Posterior cingulate gyrus (tissue), 11 donors: ENCODE data around the gene IBA57.
"Not testable (repeated sequence)": the region's sequence is repeated elsewhere in the genome, so short reads cannot be mapped to it uniquely, and the experiment has no call there.

Experiments used
- DNase-seq, 10 donors: peaks; one replicate each; pipeline versions ENCODE4 v3.0.0 to v3.0.0-alpha.2; 2020 to 2021; ENCODE audit warnings: mixed read lengths in 3 of 10
- intact Hi-C: fragments of 100-400 bp; cut with DNase I; formaldehyde crosslinking; loops from one replicate; pipeline ENCODE4 v1.15.1; 2023

Gene IBA57

DNA sequence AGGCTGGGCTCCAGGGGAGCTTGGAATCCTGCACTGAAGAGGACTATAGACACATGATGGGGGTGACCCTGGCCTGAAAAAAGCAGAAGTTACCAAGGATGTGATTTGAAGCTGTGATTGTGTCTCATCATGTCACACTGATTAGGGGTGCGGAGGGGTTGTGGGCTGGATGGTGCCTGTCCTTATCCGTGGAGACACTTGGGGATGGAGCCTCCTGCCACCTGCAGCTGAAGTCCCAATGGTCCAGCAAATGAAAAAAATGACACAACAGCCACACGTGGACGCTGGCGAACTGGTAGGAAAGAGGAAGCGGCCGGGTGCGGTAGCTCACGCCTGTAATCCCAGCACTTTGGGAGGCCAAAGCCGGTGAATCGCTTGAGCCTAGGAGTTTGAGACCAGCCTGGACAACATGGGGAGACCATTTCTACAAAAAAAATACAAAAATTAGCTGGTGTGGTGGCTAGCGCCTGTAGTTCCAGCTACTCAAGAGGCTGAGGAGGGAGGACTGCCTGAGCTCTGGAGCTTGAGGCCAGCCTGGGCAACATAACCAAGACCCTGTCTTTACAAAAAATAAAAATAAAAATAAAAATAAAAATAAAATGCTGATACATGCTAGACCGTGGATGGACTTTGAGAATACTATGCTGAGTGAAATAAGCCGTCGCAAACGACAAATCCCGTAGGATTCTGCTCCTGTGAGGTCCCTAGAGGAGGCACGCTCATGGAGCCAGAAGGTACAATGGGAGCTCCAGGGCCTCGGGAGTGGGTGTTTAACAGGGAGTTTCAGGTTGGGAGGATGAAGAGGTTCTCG lies 838 bp upstream of the IBA57 start:
- peak in 4 of 10 donors; percentile 27 to 71 (median 54) for DNase-seq
- intact Hi-C loops: loop anchor here (5.0 to 10.0 kb wide), 2 partner anchors 82 to 210 kb away; partner anchors contain the start of gene ARF1

GRCh38 chr1:228166170-228166936 lies 749 bp downstream of the IBA57 start:
- intact Hi-C loops: loop anchor here (1.0 to 10.0 kb wide), 5 partner anchors 26 to 208 kb away; partner anchors contain the start of genes ARF1, GUK1 and MRPL55
- DNase-seq: peak in 7 of 10 donors; percentile 35 to 94 (median 84)

DNA sequence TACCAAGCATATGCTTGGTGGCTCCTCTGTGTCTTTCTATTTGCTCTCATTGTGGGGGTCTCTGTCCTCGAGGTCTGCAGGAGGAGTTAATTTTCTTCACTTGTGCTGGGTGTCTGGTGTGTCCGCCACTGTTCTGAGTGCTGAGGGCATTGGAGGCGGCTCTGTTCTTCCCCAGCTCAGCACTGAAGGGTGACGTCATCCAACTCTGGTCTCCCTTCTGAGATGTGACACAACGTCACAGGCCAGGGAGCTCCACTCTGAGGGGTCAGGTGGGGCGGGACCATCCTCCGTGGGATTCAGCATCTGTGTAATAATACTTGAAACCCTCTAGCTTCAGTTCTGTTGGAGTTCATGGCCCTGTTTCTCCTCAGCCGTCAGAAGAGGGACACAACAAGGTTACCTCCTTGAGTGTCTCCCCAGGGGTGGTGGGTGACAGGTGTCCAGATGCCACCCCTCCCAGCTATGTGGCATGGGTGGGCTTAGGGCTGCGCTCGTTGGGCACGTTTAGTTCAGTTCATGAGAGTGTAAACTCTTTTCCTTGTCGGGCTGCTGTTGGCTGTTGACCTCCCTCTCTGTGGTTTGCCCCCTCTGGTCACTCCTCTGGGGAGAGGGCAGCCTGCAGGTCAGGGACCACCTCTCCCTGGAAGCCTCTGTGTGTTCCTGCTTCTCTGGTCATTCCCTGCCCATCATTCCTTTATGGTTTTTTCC lies 3.1 kb downstream of the IBA57 start:
- peak in 3 of 10 donors; percentile 10 to 59 (median 29) for DNase-seq
- intact Hi-C loops: loop anchor here (5.0 to 10.0 kb wide), 2 partner anchors 86 to 206 kb away; partner anchors contain the start of gene ARF1

GRCh38 chr1:228169345-228169744 lies 3.7 kb downstream of the IBA57 start:
- intact Hi-C loops: loop anchor here (5.0 to 10.0 kb wide), 2 partner anchors 87 to 205 kb away; partner anchors contain the start of gene ARF1
- DNase-seq: no peak

GRCh38 chr1:228170666-228171065 lies 5.1 kb downstream of the IBA57 start:
- intact Hi-C loops: no loop called here
- peak in 3 of 10 donors; percentile 24 to 50 (median 41) for DNase-seq

DNA sequence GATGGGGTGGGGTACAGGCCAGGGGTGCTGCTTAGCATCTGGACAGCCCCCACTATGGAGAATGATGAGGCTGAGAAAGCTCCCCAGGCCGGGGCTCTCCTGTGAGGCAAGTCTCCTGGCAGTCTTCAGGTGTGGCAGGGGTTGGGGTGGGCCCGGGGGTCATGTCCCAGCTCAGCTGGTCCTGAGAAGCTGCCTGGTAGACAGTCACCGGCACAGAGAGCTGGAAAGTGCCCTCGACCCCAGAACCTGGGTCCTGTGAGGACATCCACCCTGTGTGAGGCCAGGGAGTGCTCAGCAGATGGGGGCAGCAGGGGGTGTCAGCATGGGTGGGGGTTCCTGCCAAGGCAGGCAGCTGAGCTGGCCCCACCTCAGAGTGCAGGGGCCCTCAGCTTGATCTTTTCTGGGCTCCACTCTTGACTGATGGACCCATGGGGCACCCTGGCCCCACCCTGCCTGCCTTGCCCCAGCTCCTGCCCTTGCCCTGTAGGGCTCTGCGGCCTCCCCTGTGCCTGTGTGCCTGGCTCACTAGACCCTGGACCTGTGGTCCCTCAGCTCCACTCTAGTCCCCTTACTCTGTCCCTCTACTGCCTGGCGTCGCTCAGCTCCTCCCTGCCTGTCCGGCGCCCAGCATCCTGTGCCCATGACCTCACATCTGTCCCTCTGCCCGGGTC lies 5.8 kb downstream of the IBA57 start:
- peak in 2 of 10 donors; percentile 73 to 77 for DNase-seq
- intact Hi-C loops: no loop called here

DNA sequence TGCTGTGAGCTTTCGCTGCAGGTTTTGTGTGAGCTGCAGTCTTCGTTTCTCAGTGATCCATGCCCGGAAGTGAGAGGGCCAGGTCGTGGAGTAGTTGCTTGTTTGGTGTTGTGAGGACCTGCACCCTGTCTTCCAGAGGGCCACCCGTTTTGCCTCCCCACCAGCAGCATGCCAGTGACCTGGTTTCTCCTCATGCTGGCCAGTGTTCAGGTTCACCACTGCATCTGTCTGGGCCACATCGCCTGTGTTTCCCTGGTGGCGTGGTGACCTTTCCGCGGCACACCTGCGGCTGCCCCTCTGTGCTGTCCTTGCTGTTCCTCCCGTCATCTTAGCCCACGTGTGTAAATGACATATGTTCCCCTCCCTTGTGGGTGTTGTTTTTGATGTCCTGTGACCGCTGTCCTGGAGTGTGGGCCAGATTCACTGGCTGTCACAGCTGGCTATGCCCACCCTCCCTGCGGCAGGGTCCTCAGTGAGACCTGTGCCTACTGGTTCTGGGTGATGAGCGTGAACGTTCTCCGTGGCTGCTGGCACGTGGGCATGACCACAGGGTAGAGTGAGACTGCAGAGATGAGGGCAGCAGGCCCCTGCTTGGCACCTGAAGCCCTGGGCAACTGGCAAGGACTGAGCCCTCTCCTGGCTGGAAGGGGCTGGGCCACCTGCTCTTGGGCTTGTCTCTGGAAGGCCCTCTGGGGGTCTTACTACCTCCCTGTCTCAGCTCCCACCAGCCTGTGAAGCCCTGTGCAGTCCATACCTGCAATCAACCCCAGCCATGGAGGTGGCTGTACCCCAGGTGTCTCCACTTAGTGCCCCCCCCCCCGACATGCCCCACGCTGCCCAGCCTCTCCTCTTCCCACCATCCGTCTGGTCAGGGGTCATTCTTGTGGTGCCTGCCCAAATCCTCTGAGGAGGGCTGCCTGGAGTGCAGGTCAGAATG lies 7.3 kb downstream of the IBA57 start:
- DNase-seq: peak in 2 of 10 donors; percentile 65 to 66
- intact Hi-C loops: no loop called here

GRCh38 chr1:228173528-228174481 lies 8.2 kb downstream of the IBA57 start:
- DNase-seq: peak in 2 of 10 donors; percentile 75 to 79
- intact Hi-C loops: not testable (repeated sequence)

GRCh38 chr1:228174482-228175315 lies 9.1 kb downstream of the IBA57 start:
- intact Hi-C loops: no loop called here
- peak in 2 of 10 donors; percentile 79 to 85 for DNase-seq

- intact Hi-C loops: no loop called here
- peak in 2 of 10 donors; percentile 51 to 60 for DNase-seq
Measured at GRCh38 chr1:228175316-228176023, 9.9 kb downstream of the IBA57 start.

DNA sequence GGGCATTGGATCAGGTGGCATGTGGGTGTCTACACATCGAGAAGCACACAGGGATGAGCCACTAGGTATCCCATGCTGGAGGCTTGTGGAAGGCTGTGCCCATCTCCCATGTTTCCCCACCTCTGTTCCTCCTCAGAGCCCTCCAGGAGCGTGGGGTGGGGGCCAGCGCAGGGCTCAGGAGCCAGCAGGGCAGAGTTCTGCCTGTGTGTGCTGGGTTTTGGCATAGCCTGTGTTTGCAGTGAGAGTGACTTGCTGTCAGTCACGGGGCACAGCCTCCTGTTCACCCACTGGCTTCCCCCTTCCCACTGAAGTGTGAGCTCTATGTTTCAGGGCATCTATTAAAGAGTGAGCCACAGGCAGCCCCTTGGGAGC lies 10.4 kb downstream of the IBA57 start:
- intact Hi-C loops: no loop called here
- peak in 1 of 10 donors; percentile 53 for DNase-seq

DNA sequence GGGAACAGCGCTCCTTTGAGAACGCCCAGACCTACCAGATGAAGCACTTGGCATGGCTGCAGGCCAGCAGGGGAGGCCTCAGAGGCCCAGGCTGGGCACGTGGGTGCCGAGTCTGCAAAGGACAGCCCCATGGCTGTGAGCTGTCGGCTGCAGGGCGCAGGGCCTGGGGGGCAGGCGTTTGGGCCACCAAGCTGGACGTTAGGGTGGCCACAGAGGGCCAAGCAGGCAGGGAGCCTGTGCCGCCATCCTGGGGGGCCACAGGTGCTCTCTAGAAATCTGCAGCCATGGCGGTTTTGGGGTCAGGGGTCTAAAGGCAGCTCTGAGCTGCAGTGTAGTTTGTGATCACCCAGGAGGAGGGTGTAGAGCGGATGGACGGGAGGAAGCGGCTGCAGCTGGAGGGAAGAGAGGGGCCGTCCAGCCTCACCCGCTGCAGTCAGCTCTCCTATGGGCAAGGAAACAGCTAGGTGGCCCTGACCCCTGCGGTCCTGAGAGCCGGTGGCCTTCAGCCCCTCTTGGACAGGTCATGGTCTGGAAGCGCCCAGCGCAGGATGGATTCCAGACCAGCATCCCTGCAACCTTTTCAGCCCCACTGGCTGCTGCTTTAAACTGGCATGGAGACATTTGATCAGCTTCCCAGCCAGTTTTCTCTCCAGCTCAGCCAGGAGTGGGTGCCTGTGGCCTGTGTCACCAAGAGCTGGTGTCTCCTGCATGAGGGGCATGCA lies 11.0 kb downstream of the IBA57 start:
- peak in 1 of 10 donors; percentile 90 for DNase-seq
- intact Hi-C loops: no loop called here

DNA sequence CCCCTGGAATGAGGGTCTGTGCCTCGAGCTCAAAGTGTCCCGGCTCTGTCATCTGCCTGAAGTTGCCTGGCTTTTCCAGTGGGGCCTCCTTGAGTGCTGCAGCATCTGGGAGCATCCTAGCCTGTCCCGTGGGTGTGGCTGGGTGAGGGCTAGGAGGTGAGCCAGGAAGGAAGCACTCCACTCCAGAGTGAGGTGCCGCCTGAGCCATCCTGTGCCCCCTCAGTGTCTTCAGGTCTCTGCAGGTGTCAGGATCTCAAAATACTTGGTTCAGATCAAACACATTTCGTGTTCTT lies 11.5 kb downstream of the IBA57 start:
- intact Hi-C loops: no loop called here
- peak in 1 of 10 donors; percentile 67 for DNase-seq

GRCh38 chr1:228177721-228178710 lies 12.4 kb downstream of the IBA57 start:
- peak in 1 of 10 donors; percentile 41 for DNase-seq
- intact Hi-C loops: no loop called here
